GM19463 (cell line): ENCODE measurements around the gene COL4A3.
"Not testable (repeated sequence)": the region's sequence is repeated elsewhere in the genome, so short reads cannot be mapped to it uniquely, and the experiment has no call there.

ENCODE experiments used
- ATAC-seq: cut with Tn5 transposase; IDR thresholded peaks from one replicate; pipeline ENCODE4 v1.9.1; 2021; ENCODE audit warnings: mild to moderate bottlenecking, moderate library complexity; ENCODE audit not compliant: unreplicated experiment

COL4A3 gene

GRCh38 chr2:227205701-227206100, 41.3 kb downstream of the COL4A3 start:
- ATAC-seq: no peak

- no peak for ATAC-seq
These were observed 42.0 kb downstream of the COL4A3 start for GRCh38 chr2:227206406-227206805.

DNA sequence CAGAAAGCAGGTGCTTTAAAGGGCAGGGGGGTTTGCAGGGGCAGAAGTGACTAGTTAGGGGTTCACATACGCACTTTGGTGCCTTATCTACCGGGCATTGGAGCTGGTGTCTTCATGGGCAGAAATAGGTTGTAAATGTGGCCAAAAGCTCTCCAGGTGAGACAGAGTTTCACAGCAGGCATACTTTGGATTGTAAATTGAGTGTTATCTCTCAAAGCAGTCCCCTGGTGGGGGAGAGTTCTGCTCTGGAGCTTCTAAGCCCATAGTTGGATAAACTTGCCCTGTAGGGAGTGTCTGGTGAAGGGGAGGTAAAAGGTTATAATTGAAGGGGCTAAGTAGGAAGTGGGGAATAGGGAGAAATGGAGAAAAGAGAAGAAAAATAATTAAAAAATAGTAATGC, 43.1 kb downstream of the COL4A3 start:
- ATAC-seq: no peak

DNA sequence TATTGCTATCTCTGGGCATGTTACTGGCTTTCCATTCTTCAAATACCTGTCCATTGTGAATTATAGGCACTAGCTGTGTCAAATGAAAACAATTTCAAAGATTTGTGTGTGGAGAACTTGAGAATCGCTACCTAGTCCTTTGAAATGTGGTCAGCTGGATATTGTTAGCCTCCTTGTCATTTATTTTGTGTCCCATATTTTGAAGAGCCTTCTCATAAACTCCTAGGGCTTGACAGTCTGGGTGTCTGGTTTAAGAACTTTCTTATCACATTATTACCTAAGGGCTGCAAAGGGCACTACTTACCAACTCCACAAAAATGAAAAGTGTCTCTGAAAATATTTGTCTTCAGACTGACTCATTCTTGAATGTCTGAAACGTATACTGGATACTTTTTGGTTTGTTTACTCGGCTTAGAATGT, 50.2 kb downstream of the COL4A3 start:
- ATAC-seq: no peak

DNA sequence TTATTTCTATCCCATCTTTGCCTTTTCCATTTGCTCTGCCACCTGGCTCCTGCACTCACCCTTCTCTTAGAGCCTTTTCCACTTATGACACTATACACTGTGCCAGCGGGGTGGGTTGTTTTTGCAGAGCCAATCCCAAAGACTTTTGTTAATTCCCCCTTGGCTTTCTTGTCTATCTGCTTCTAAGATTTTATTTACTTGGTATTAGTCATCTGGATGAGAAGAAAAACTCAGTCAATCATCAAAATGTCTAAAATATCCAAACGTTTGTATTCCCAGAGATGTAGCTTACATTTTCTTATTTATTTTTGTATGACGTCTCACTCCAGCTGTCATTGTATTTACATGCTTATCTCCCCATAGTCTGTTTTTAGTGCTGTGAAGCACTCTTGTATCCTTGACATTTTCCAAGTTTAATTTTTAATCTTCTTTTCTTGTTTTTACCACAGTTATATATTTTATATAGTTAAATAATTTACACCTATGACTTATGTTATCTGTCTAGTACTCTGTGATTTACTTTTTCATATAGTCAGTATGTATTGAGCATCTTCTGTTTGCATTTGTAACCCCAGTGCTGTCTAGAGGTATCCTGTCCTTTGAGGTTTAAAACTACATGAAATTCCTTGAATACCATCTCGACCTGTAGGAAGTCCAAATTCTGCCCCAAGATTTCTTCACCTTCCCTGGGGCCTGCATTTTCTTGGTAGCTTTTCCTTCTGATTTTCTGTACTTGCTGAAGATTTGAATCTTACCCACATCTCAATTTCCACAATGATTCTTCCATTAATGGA, 55.1 kb downstream of the COL4A3 start:
- no peak for ATAC-seq

GRCh38 chr2:227221120-227221519, 56.7 kb downstream of the COL4A3 start:
- ATAC-seq: no peak

GRCh38 chr2:227222292-227222691, 57.9 kb downstream of the COL4A3 start:
- no peak for ATAC-seq

- not testable (repeated sequence) for ATAC-seq
These were observed 61.2 kb downstream of the COL4A3 start for GRCh38 chr2:227225641-227226040.

DNA sequence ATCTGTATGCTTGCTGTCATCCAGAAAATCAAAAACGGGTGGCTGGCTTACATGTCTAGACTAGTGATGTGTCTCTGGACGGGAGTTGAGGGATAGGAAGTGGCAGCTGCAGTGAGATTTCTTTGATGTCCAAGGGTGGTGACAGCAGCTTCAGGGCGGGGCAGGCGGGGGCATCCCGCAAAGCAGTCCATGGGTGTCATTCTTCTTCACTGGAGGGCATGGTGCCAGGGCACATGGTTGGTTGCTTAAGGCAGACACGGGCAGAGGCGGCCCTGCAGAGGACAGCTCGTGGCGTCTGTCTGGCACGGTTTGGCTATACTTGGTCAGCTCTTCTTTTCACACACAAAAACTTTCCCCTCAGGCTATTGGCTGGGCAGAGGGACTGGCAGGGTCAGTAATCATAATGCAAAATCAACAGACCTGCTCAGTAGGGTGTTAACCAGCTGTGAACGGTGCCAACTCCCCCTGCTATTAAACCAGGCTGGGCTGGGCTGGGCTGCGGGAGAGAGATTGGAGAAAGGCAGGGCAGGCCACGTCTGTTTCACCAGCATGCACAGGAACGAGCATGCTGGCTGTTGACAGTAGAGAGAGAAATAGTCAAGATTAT, 63.7 kb downstream of the COL4A3 start:
- ATAC-seq: no peak

DNA sequence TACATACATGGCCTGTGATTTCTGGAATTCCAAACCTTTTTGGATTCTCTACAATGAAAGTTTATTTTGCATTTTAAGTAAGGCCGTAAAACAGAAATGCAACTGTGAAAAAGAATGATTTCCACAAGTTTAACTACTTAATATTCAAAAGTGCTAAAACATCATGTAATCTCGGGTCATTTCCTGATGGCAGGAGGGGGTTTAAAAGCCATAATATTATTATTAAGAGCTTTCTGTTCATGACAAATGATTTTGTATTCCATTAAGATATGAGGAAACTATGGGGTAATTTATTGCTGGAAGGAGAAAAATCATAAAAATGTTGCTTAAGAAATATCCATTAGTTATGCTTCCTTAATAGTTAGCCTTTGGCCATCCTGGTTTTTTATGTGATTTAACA, 65.7 kb downstream of the COL4A3 start:
- no peak for ATAC-seq

DNA sequence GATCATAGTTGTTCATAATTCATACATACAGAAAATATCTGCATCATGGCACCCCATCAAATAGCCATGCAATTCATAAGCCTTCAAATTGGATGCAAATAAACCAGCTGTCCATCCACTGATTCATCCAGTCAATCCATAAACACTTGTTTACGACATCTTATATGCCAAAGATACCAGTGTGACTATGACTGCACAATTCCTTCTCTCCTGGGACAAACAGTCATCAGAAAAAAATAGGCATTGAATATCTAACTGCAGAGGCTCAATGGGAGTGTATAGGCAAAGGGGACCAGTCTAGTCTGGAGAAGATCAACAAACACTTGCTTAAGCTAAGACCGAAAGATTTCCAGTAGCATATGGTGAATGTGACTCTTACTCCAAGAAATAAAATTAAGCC, 70.0 kb downstream of the COL4A3 start:
- ATAC-seq: no peak

DNA sequence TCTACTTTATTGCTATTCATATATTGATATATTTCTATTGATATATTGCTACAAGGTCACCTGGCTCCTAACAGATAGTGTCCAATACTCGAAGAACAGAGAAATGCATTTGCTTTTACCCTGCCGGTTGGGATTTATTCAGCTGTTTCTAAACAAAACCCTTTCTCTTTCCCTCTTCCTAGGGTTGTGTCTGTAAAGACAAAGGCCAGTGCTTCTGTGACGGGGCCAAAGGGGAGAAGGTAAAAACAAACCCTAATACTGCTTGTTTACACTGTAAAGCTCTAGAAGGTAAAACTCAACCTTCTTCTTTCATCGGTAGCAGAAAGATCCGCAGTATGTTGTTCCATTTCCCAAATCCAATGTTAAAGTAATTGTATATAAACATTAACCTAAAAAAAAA, 73.4 kb downstream of the COL4A3 start:
- ATAC-seq: no peak

DNA sequence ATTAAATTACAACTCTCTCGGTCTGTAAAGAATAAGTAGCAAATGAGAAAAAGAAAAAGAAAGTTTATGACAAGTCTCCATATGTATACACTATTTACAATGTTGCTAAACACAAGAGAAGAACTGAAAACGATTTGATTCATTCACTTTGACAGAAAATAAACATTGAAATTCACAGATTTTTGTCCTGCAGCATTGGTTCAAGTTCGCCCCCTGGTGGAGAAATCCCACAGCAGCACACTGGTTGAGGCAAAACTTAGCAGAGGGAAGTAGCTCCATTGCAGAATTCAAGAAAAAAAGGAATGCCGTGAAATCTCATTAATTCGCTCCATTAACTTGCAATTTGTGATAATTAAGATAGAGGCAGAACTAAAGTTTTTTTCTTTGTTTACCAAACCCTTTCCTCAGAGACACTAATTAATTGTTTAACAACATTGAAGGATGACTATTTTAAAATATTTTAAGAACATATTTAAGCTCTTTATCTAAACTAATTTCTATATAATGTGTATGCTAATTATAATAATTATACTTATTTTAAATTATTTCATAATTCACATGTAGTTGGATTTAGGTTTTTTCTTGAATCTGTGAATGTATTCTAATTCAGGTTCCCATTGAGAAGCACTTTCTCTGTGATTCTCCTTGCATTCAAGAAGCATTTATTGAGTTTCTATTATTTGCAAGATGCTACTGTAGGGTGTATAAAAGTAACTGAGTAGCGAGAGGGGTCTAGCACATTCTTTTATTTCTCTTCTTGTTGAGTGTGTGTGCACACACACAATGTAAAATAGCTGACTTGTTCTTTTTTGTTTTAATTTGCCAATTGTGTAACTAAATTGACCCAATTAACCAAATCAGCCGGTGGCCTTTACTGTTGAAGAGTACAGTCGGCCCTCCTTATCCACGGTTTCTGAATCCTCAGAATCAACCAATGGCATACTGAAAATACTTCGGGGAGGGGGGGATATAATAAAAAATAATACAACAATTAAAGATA, 74.1 kb downstream of the COL4A3 start:
- ATAC-seq: no peak

- no peak for ATAC-seq
These were observed 76.6 kb downstream of the COL4A3 start for GRCh38 chr2:227241005-227241404.

- ATAC-seq: no peak
These were observed 84.5 kb downstream of the COL4A3 start for GRCh38 chr2:227248876-227249275.

DNA sequence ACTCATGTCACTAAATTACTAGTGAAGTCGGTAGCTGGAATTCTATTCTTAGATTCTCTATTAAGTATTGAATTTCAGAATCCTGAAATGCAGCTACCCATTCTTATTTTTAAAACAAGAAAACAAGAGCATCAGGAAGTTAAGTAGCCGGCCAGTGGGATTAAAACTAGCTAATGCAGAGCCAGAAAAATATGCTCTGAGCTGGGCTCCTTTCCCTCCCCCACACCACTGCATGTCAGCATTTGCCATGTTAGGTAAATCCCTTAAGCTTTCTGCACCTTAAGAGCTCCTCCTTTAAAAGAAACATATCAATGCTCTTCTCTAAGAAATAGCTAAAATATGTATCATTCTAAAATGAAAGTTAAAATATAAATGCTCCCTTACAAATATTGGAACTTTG, 88.4 kb downstream of the COL4A3 start:
- no peak for ATAC-seq

- no peak for ATAC-seq
These were observed 92.2 kb downstream of the COL4A3 start for GRCh38 chr2:227256605-227257004.

DNA sequence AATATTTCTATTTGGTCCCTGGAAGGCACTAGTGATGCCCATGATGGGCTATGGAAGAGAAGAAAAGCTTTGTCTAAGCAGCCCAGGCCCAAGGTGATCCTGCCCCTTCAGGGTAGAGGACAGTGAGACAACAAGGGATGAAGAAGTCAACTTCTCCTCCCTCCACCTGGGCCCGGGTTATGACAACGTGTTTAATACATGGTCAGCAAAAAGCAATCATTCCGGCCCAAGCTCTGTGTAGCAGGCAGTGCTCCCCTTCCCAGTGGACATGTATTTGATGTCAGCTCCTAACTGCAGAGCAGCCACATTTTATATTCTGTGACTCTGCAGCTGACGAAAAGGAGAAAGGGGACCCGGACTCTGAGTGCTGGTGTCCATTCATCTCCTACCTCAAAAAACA, 93.4 kb downstream of the COL4A3 start:
- ATAC-seq: no peak

GRCh38 chr2:227260041-227260440, 95.6 kb downstream of the COL4A3 start:
- no peak for ATAC-seq

- no peak for ATAC-seq
These were observed 103.1 kb downstream of the COL4A3 start for GRCh38 chr2:227267410-227268115.

DNA sequence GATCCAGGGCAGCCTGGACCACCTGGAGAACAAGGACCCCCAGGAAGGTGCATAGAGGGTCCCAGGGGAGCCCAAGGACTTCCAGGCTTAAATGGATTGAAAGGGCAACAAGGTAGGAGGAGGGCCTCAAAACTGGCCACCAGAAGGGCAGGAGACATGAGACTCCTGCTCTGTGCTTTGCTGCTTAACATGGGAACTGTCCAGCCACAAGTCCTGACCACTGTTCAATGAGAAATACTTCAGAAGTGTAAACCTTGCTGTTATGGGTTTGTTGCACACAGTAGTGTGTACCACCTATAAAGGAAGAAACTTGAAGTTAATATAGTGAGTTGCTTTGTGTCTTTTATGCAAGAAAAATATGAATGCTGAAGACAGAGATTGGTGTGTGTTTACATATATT, 116.5 kb downstream of the COL4A3 start:
- ATAC-seq: no peak
